Heart left ventricle (tissue), 16 donors: ENCODE results near the gene AIPL1. TPM values are rescaled to one million over a fixed set of nuclear protein-coding genes. Genes with fewer than 3 reads are reported as not detected.

Experiments used
- ATAC-seq, 4 donors: fragments of 200-7000 bp; cut with Tn5 transposase; one replicate each; pipeline ENCODE4 v1.9.1; 2020 to 2022; ENCODE audit warnings: moderate library complexity in 4 of 4, mild to moderate bottlenecking in 3 of 4, moderate number of reproducible peaks in 1 of 4
- DNase-seq, 5 donors: peaks; one replicate each; pipeline ENCODE4 v3.0.0-alpha.2; 2020
- H3K27ac ChIP-seq, 12 donors: fragments of 200-600 bp; sonication (generic) in 4 of 12; one replicate each; pipeline versions ENCODE4 v1.5.0 to v1.8.0; 2016 to 2022; ENCODE audit warnings: mild to moderate bottlenecking in 2 of 12
- H3K27me3 ChIP-seq, 9 donors: fragments of 200-600 bp; sonication (generic) in 2 of 9; one replicate each; pipeline versions ENCODE4 v1.5.1 to v1.8.0; 2016 to 2022; ENCODE audit warnings: mild to moderate bottlenecking in 3 of 9
- H3K36me3 ChIP-seq, 9 donors: fragments of 200-600 bp; sonication (generic) in 2 of 9; one replicate each; pipeline versions ENCODE4 v1.5.0 to v1.8.0; 2018 to 2022; ENCODE audit warnings: mild to moderate bottlenecking in 2 of 9
- H3K4me1 ChIP-seq, 12 donors: fragments of 200-600 bp; sonication (generic) in 4 of 12; one replicate each; pipeline versions ENCODE4 v1.5.0 to v1.8.0; 2016 to 2022; ENCODE audit warnings: mild to moderate bottlenecking in 3 of 12
- H3K4me3 ChIP-seq, 12 donors: fragments of 200-600 bp; sonication (generic) in 4 of 12; one replicate each; pipeline versions ENCODE4 v1.5.0 to v1.8.0; 2017 to 2022; ENCODE audit warnings: mild to moderate bottlenecking in 9 of 12, moderate library complexity in 4 of 12
- H3K9me3 ChIP-seq, 12 donors: fragments of 200-600 bp; sonication (generic) in 4 of 12; one replicate each; pipeline versions ENCODE4 v1.5.0 to v1.8.0; 2016 to 2022; ENCODE audit warnings: mild to moderate bottlenecking in 1 of 12
- CTCF ChIP-seq, 12 donors: fragments of 200-600 bp; sonication (generic) in 4 of 12; IDR thresholded peaks; one replicate each; pipeline versions ENCODE4 v1.5.0 to v1.8.0; 2018 to 2022; ENCODE audit warnings: antibody characterized with exemption in 12 of 12, mild to moderate bottlenecking in 5 of 12
- POLR2A ChIP-seq, 2 donors: fragments of 450-650 bp; IDR thresholded peaks; one replicate each; pipeline ENCODE4 v1.6.1; 2017; ENCODE audit warnings: antibody characterized with exemption in 2 of 2, mild to moderate bottlenecking in 2 of 2, moderate library complexity in 2 of 2
- WGBS, 4 donors: extraction: QIAGEN DNeasy Blood & Tissue Kit in 2 of 4; methylation state at CpG; one replicate each; pipeline versions ENCODE4 v1.1.5 to v1.1.7; 2013 to 2018; 5-methylcytosine and 5-hydroxymethylcytosine counted together
- intact Hi-C, 10 donors: fragments of 100-400 bp; cut with DNase I; formaldehyde crosslinking; loops; one replicate each; pipeline versions ENCODE4 v1.11.1 to v1.14.2; 2022
- polyA plus RNA-seq, 2 donors: library from polyadenylated mRNA; stranded (reverse); fragments of 200-250 nt; gene quantifications; one replicate each; pipeline ENCODE4 v1.2.3, GENCODE V29; 2013
- total RNA-seq, 9 donors: library from RNA; depleted of rRNA in 2 of 9; stranded (reverse); fragments of >200 nt in 2 of 9; fragmentation: NEBNext Ultra II Directional in 3 of 9; extraction: Animal tissue kit (Norgen Biotek cat#: 25700) in 3 of 9; gene quantifications; one replicate each; pipeline versions ENCODE4 v1.1.0 to v1.2.4, GENCODE V29; 2016 to 2023
- donor health status: ischemic (EF 13 %, LVEDD 7.1; RV severe dilation, severe dysfunction).
- donor health status: healthy with polysubstance abuse.
- donor health status: DM: no; HTN: yes; CAD: no.
- donor health status: DM: no; HTN: no; CAD: no.
- donor health status: ischemic (EF 25% LVEDD 6.9; RV normal size, moderate dysfunction).
- donor health status: ischemic (EF 25% LVEDD 5.7; RV mildly dilated, moderate dysfunction).
- donor health status: healthy.
- donor health status: DM: yes; HTN: yes; CAD: no.
- donor health status: ischemic (EF 35%, LVEDD 5.7; RV mildly dilated, moderate dysfunction).
- donor health status: nonischemic (EF 11% LVEDD 7.7; RV severe dilation, severe dysfunction).
- donor health status: DM: yes; HTN: yes; CAD: no.
- donor health status: PGD.
- donor health status: ischemic (EF 29% LVEDD 5.4; RV normal size, mild dysfunction).
- donor health status: nonischemic (EF 23%, LVEDD 6.1; RV moderate dilation, normal function).

AIPL1 gene
- total and polyA plus RNA-seq, 11 donors: not detected

- 63 to 79% (median 71%) methylated on average over 6 of the region's 6 CpGs for WGBS, 4 donors
- Histone ChIP-seq H3K4me3 (no peak overlapping the region), H3K27ac (no peak overlapping the region), H3K36me3 (no peaks in the 10 kb centered on the region), H3K4me1 (peaks cover 0 to 17% (median 6%) of the 10 kb centered on the region in 12 donors), H3K27me3 (peaks cover 0 to 28% (median 11%) of the 10 kb centered on the region in 9 donors), H3K9me3 (peaks cover 0 to 5% (median 0%) of the 10 kb centered on the region in 12 donors)
- ATAC-seq (no peak), DNase-seq (no peak)
- intact Hi-C loops: no loop called here
- TF ChIP-seq POLR2A (IDR thresholded peaks at IDR 0.05) (no peak), CTCF (IDR thresholded peaks at IDR 0.05) (no peak)
These were observed 7.9 kb upstream of the AIPL1 start for GRCh38 chr17:6442775-6443174.

- H3K36me3 ChIP-seq: no peaks in the 10 kb centered on the region
- ATAC-seq (no peak), DNase-seq (no peak)
- TF ChIP-seq POLR2A (IDR thresholded peaks at IDR 0.05) (no peak), CTCF (IDR thresholded peaks at IDR 0.05) (no peak)
- peaks cover 0 to 5% (median 0%) of the 10 kb centered on the region in 12 donors for H3K9me3 ChIP-seq
- H3K4me1 ChIP-seq: peaks cover 0 to 17% (median 6%) of the 10 kb centered on the region in 12 donors
- 25 to 45% (median 36%) methylated on average over 4 of the region's 4 CpGs for WGBS, 4 donors
- H3K4me3 ChIP-seq: no peak overlapping the region
- peaks cover 0 to 35% (median 15%) of the 10 kb centered on the region in 9 donors for H3K27me3 ChIP-seq
- intact Hi-C loops: loop anchor here in 3 of 10 donors (5.0 to 10.0 kb wide), 2 partner anchors 853 to 1185 kb away; no protein-coding TSS in a partner anchor
- H3K27ac ChIP-seq: no peak overlapping the region
These were observed 5.0 kb upstream of the AIPL1 start for GRCh38 chr17:6439951-6440350.

DNA sequence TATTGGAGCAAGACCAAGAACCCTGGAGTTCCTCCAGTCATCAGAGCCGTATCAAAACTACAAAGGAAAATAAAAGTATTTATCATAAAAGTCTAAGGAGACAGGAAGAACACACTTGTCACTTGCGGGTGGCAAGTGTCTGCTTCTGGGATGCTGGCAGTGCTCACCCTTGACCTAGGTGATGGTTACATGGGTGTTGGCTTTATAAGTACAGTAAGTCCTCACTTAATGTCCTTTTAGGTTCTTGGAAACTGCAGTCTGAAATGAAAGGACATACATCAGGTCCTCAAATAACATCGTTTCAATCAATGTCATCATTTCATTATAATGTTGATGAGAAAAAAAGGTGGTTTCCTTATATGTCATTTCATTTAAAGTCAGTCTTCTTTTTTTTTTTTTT is 3.0 kb upstream of the AIPL1 start:
- Histone ChIP-seq H3K4me1 (no peaks in the 10 kb centered on the region), H3K4me3 (no peak overlapping the region), H3K27me3 (peaks cover 0 to 35% (median 16%) of the 10 kb centered on the region in 9 donors), H3K36me3 (no peaks in the 10 kb centered on the region), H3K27ac (no peak overlapping the region), H3K9me3 (peaks cover 0 to 5% (median 0%) of the 10 kb centered on the region in 12 donors)
- intact Hi-C loops: loop anchor here in 3 of 10 donors (5.0 to 10.0 kb wide), 2 partner anchors 851 to 1183 kb away; no protein-coding TSS in a partner anchor
- WGBS, 4 donors: 42 to 57% (median 49%) methylated on average over 3 of the region's 3 CpGs
- DNase-seq: no peak
- TF ChIP-seq CTCF (IDR thresholded peaks at IDR 0.05): no peak
- no peak for TF ChIP-seq POLR2A (IDR thresholded peaks at IDR 0.05)
- no peak for ATAC-seq

GRCh38 chr17:6437466-6437865 is 2.5 kb upstream of the AIPL1 start:
- H3K9me3 ChIP-seq: peaks cover 0 to 5% (median 0%) of the 10 kb centered on the region in 12 donors
- intact Hi-C loops: loop anchor here in 3 of 10 donors (5.0 to 10.0 kb wide), 2 partner anchors 850 to 1183 kb away; no protein-coding TSS in a partner anchor
- peaks cover 0 to 35% (median 16%) of the 10 kb centered on the region in 9 donors for H3K27me3 ChIP-seq
- ATAC-seq (no peak), DNase-seq (no peak)
- no peaks in the 10 kb centered on the region for H3K36me3 ChIP-seq
- H3K27ac ChIP-seq: no peak overlapping the region
- 18 to 29% (median 20%) methylated on average over 4 of the region's 4 CpGs for WGBS, 4 donors
- no peaks in the 10 kb centered on the region for H3K4me1 ChIP-seq
- TF ChIP-seq CTCF (IDR thresholded peaks at IDR 0.05) (no peak), POLR2A (IDR thresholded peaks at IDR 0.05) (no peak)
- no peak overlapping the region for H3K4me3 ChIP-seq
